ENCODE measurements around the gene OR9Q1. TPM values are rescaled to one million over a fixed set of nuclear protein-coding genes. Genes with fewer than 3 reads are reported as not detected.

The OR9Q1 gene
- total and polyA plus RNA-seq, 2 of the 13 experiments (the other 11 are each of a cell fraction or from before 2014, with no cell fraction given) = not detected

GRCh38 chr11:58060939-58061672, 37.4 kb downstream of the OR9Q1 start (continued):
- TF ChIP-seq ZHX2 (IDR thresholded peaks at IDR 0.05; ENCODE audit: low read depth) (no peak), ZHX2 (CRISPR knock-in tag; IDR thresholded peaks at IDR 0.05; ENCODE audit: borderline replicate concordance) (no peak), DNMT3B (CRISPR knock-in tag; conservative IDR thresholded peaks at IDR 0.05) (no peak), AGO1 (IDR thresholded peaks at IDR 0.05; ENCODE audit: low read depth, low read length, poor library complexity, severe bottlenecking) (no peak), DZIP1 (CRISPR knock-in tag; IDR thresholded peaks at IDR 0.05) (no peak), KAT7 (CRISPR knock-in tag; IDR thresholded peaks at IDR 0.05; ENCODE audit: borderline replicate concordance) (no peak), ZNF484 (CRISPR knock-in tag; IDR thresholded peaks at IDR 0.05; ENCODE audit: borderline replicate concordance, low read depth) (no peak), MTA3 (CRISPR knock-in tag; IDR thresholded peaks at IDR 0.05) (no peak), PAX8 (CRISPR knock-in tag; IDR thresholded peaks at IDR 0.05; ENCODE audit: borderline replicate concordance) (no peak), PBX3 (CRISPR knock-in tag; IDR thresholded peaks at IDR 0.05; ENCODE audit: borderline replicate concordance) (no peak), ZNF253 (CRISPR knock-in tag; IDR thresholded peaks at IDR 0.05; ENCODE audit: borderline replicate concordance) (no peak), U2AF1 (optimal IDR thresholded peaks at IDR 0.05; ENCODE audit: low read depth, low read length) (no peak), TBL1XR1 (IDR thresholded peaks at IDR 0.05; ENCODE audit: borderline replicate concordance, low read length, partially characterized antibody) (no peak), ZNF639 (CRISPR knock-in tag; conservative IDR thresholded peaks at IDR 0.05) (no peak), NFRKB (IDR thresholded peaks at IDR 0.05) (no peak), ZNF557 (CRISPR knock-in tag; IDR thresholded peaks at IDR 0.05) (no peak), TFE3 (CRISPR knock-in tag; IDR thresholded peaks at IDR 0.05) (peak; percentile 57; the same call in 1 of the 2 replicates)
